Measurements from ENCODE around the gene DLG2. TPM values are rescaled to one million over a fixed set of nuclear protein-coding genes. Genes with fewer than 3 reads are reported as not detected.

Gene DLG2
- polyA plus RNA-seq, 1 experiment = 0.68 TPM

DNA sequence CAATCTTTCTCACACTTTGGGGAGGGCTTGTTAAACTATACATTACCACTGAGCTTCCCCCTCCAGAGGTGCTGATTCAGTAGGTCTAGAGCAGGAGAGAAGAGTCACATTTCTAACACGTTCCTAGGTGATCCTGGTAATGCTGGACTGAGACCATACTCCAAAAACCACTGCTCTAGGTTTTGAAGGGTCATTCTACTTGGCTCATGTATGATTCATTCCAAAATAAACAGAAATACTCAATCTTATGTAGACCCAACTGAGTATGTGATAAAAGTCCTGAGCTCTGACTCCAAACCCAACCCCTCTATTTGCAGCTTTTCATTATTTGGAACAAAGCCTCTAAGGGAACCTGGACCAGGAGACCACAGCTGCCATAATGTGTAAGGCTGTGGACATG is 1558.1 kb downstream of the DLG2 start:
- Histone ChIP-seq H3K27ac (ENCODE audit: low read depth, low read length) (no peak overlapping the region), H3K9me3 (ENCODE audit: control insufficient read depth, insufficient read depth, low read length) (no peaks in the 10 kb centered on the region), H3K4me3 (ENCODE audit: low read depth, low read length) (no peak overlapping the region), H3K27me3 (ENCODE audit: control insufficient read depth, insufficient read depth, low read length) (no peaks in the 10 kb centered on the region)
- ChIA-PET POLR2A (no interaction called here), CTCF (no interaction called here)
- TF ChIP-seq, protein P1, sequence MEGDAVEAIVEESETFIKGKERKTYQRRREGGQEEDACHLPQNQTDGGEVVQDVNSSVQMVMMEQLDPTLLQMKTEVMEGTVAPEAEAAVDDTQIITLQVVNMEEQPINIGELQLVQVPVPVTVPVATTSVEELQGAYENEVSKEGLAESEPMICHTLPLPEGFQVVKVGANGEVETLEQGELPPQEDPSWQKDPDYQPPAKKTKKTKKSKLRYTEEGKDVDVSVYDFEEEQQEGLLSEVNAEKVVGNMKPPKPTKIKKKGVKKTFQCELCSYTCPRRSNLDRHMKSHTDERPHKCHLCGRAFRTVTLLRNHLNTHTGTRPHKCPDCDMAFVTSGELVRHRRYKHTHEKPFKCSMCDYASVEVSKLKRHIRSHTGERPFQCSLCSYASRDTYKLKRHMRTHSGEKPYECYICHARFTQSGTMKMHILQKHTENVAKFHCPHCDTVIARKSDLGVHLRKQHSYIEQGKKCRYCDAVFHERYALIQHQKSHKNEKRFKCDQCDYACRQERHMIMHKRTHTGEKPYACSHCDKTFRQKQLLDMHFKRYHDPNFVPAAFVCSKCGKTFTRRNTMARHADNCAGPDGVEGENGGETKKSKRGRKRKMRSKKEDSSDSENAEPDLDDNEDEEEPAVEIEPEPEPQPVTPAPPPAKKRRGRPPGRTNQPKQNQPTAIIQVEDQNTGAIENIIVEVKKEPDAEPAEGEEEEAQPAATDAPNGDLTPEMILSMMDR (IDR thresholded peaks at IDR 0.05; ENCODE audit: low read depth, low read length) = no peak
- no peak for DNase-seq (ENCODE audit: low read depth, low spot score)

GRCh38 chr11:84061726-84062125 is 1565.4 kb downstream of the DLG2 start:
- no peaks in the 10 kb centered on the region for H3K9me3 ChIP-seq (ENCODE audit: control insufficient read depth, insufficient read depth, low read length)
- H3K27ac ChIP-seq (ENCODE audit: low read depth, low read length) = no peak overlapping the region
- DNase-seq (ENCODE audit: low read depth, low spot score) = no peak
- no peak overlapping the region for H3K4me3 ChIP-seq (ENCODE audit: low read depth, low read length)
- ChIA-PET CTCF (no interaction called here), POLR2A (no interaction called here)
- H3K27me3 ChIP-seq (ENCODE audit: control insufficient read depth, insufficient read depth, low read length) = no peaks in the 10 kb centered on the region
- TF ChIP-seq, protein P1 (IDR thresholded peaks at IDR 0.05; ENCODE audit: low read depth, low read length) = no peak

DNA sequence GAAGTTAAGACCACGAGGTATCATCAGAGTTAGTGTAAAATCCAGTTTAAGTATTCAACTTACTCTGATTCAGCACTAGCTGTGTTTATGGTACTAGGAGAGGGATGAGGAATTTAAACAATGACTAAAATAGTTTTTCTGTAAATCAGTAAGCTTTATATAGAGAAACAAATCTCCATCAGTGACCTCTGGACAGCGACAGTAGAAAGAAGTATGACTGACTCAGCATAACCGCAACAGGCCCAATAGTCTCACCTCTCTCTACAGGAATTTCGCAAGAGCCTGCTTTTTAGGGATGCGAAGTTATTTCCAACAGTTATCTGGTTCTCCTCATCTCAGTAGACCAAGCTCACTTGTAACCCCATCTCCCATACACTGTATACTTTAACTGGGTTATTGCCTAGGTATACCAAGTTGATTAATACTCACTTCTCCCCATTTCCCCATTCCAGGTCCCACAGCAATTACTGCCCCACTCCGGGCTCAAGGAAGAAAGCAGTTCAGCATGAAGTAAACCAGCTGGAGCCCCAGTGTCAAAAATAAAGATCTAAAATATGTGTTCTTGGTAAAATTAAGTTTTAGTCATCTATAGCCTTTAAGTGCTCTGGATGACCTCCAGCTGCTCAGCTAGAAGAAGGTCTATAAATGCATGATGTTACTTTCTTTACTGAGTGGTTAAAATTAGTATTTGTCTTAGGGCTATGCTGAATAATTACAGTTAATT is 1570.3 kb downstream of the DLG2 start:
- H3K27me3 ChIP-seq (ENCODE audit: control insufficient read depth, insufficient read depth, low read length) = no peaks in the 10 kb centered on the region
- ChIA-PET CTCF (no interaction called here), POLR2A (no interaction called here)
- TF ChIP-seq, protein P1 (IDR thresholded peaks at IDR 0.05; ENCODE audit: low read depth, low read length) = no peak
- no peaks in the 10 kb centered on the region for H3K9me3 ChIP-seq (ENCODE audit: control insufficient read depth, insufficient read depth, low read length)
- no peak overlapping the region for H3K4me3 ChIP-seq (ENCODE audit: low read depth, low read length)
- no peak for DNase-seq (ENCODE audit: low read depth, low spot score)
- H3K27ac ChIP-seq (ENCODE audit: low read depth, low read length) = no peak overlapping the region

DNA sequence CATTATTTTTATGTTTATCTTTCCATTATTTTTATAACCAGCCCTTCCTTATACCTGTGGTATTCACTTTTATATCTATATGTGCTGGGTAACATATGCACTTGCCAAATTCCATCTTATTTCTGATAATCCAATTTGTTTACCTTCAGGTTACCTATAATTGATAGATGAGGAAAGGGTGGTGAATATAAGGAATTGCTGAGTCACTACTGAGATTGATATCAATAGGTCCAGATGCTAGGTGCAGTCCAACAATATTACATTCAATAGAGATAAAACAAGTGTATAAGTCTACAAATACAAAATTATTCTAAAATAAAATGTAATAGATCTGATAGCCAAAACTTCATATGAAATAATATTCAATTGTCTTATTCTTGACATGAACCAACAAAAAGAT is 1582.0 kb downstream of the DLG2 start:
- CTCF ChIA-PET = no interaction called here

GRCh38 chr11:84044706-84045105 is 1582.4 kb downstream of the DLG2 start:
- ChIA-PET CTCF (no interaction called here), POLR2A (no interaction called here)
- H3K9me3 ChIP-seq (ENCODE audit: control insufficient read depth, insufficient read depth, low read length) = no peaks in the 10 kb centered on the region
- TF ChIP-seq, protein P1 (IDR thresholded peaks at IDR 0.05; ENCODE audit: low read depth, low read length) = no peak
- H3K4me3 ChIP-seq (ENCODE audit: low read depth, low read length) = no peak overlapping the region
- no peak overlapping the region for H3K27ac ChIP-seq (ENCODE audit: low read depth, low read length)
- DNase-seq (ENCODE audit: low read depth, low spot score) = no peak
- H3K27me3 ChIP-seq (ENCODE audit: control insufficient read depth, insufficient read depth, low read length) = no peaks in the 10 kb centered on the region

More for the DNA sequence above, 1582.0 kb downstream of the DLG2 start:
- H3K9me3 ChIP-seq (ENCODE audit: control insufficient read depth, insufficient read depth, low read length) = no peaks in the 10 kb centered on the region
- no peak for DNase-seq (ENCODE audit: low read depth, low spot score)
- H3K27me3 ChIP-seq (ENCODE audit: control insufficient read depth, insufficient read depth, low read length) = no peaks in the 10 kb centered on the region
- POLR2A ChIA-PET = no interaction called here
- H3K4me3 ChIP-seq (ENCODE audit: low read depth, low read length) = no peak overlapping the region
- H3K27ac ChIP-seq (ENCODE audit: low read depth, low read length) = no peak overlapping the region
- TF ChIP-seq, protein P1 (IDR thresholded peaks at IDR 0.05; ENCODE audit: low read depth, low read length) = no peak
